ENCODE results near the gene POLR2J3.
"Not testable (repeated sequence)": the region's sequence is repeated elsewhere in the genome, so short reads cannot be mapped to it uniquely, and the experiment has no call there.

The POLR2J3 gene

GRCh38 chr7:102606848-102607247 lies 34.5 kb upstream of the POLR2J3 start:
- not testable (repeated sequence) for H3K27me3 ChIP-seq (ENCODE audit: insufficient read depth, low read length); H3K9ac ChIP-seq (ENCODE audit: low read depth, low read length); H3K36me3 ChIP-seq (ENCODE audit: insufficient read depth, low read depth, low read length); H3K27ac ChIP-seq (ENCODE audit: low read length); H3K4me1 ChIP-seq (ENCODE audit: insufficient read depth, low read length); H3K4me3 ChIP-seq (ENCODE audit: low read length); H3K9me3 ChIP-seq (ENCODE audit: insufficient read depth, low read depth, low read length)

GRCh38 chr7:102604431-102605145 lies 32.2 kb upstream of the POLR2J3 start:
- H3K27ac ChIP-seq (ENCODE audit: low read length); H3K4me1 ChIP-seq (ENCODE audit: insufficient read depth, low read length); H3K9ac ChIP-seq (ENCODE audit: low read depth, low read length); H3K9me3 ChIP-seq (ENCODE audit: insufficient read depth, low read depth, low read length); H3K27me3 ChIP-seq (ENCODE audit: insufficient read depth, low read length); H3K4me3 ChIP-seq (ENCODE audit: low read length); H3K36me3 ChIP-seq (ENCODE audit: insufficient read depth, low read depth, low read length): not testable (repeated sequence)

- H3K27ac ChIP-seq (ENCODE audit: low read length); H3K36me3 ChIP-seq (ENCODE audit: insufficient read depth, low read depth, low read length); H3K9me3 ChIP-seq (ENCODE audit: insufficient read depth, low read depth, low read length); H3K4me1 ChIP-seq (ENCODE audit: insufficient read depth, low read length); H3K4me3 ChIP-seq (ENCODE audit: low read length); H3K27me3 ChIP-seq (ENCODE audit: insufficient read depth, low read length); H3K9ac ChIP-seq (ENCODE audit: low read depth, low read length): not testable (repeated sequence)
Measured at GRCh38 chr7:102602317-102602716, 29.9 kb upstream of the POLR2J3 start.

GRCh38 chr7:102599699-102600098 lies 27.3 kb upstream of the POLR2J3 start:
- H3K36me3 ChIP-seq (ENCODE audit: insufficient read depth, low read depth, low read length); H3K9ac ChIP-seq (ENCODE audit: low read depth, low read length); H3K27me3 ChIP-seq (ENCODE audit: insufficient read depth, low read length); H3K27ac ChIP-seq (ENCODE audit: low read length); H3K9me3 ChIP-seq (ENCODE audit: insufficient read depth, low read depth, low read length); H3K4me3 ChIP-seq (ENCODE audit: low read length); H3K4me1 ChIP-seq (ENCODE audit: insufficient read depth, low read length): not testable (repeated sequence)

- not testable (repeated sequence) for H3K27ac ChIP-seq (ENCODE audit: low read length); H3K4me1 ChIP-seq (ENCODE audit: insufficient read depth, low read length); H3K27me3 ChIP-seq (ENCODE audit: insufficient read depth, low read length); H3K9me3 ChIP-seq (ENCODE audit: insufficient read depth, low read depth, low read length); H3K36me3 ChIP-seq (ENCODE audit: insufficient read depth, low read depth, low read length); H3K4me3 ChIP-seq (ENCODE audit: low read length); H3K9ac ChIP-seq (ENCODE audit: low read depth, low read length)
Measured at GRCh38 chr7:102596036-102596435, 23.7 kb upstream of the POLR2J3 start.

- H3K36me3 ChIP-seq (ENCODE audit: insufficient read depth, low read depth, low read length); H3K27ac ChIP-seq (ENCODE audit: low read length); H3K9ac ChIP-seq (ENCODE audit: low read depth, low read length); H3K4me3 ChIP-seq (ENCODE audit: low read length); H3K27me3 ChIP-seq (ENCODE audit: insufficient read depth, low read length); H3K9me3 ChIP-seq (ENCODE audit: insufficient read depth, low read depth, low read length); H3K4me1 ChIP-seq (ENCODE audit: insufficient read depth, low read length): not testable (repeated sequence)
Measured at GRCh38 chr7:102593637-102594334, 21.4 kb upstream of the POLR2J3 start.

GRCh38 chr7:102592477-102593019 lies 20.2 kb upstream of the POLR2J3 start:
- not testable (repeated sequence) for H3K27me3 ChIP-seq (ENCODE audit: insufficient read depth, low read length); H3K4me3 ChIP-seq (ENCODE audit: low read length); H3K4me1 ChIP-seq (ENCODE audit: insufficient read depth, low read length); H3K9me3 ChIP-seq (ENCODE audit: insufficient read depth, low read depth, low read length); H3K27ac ChIP-seq (ENCODE audit: low read length); H3K9ac ChIP-seq (ENCODE audit: low read depth, low read length); H3K36me3 ChIP-seq (ENCODE audit: insufficient read depth, low read depth, low read length)

GRCh38 chr7:102589857-102590256 lies 17.5 kb upstream of the POLR2J3 start:
- H3K4me1 ChIP-seq (ENCODE audit: insufficient read depth, low read length); H3K4me3 ChIP-seq (ENCODE audit: low read length); H3K27me3 ChIP-seq (ENCODE audit: insufficient read depth, low read length); H3K9me3 ChIP-seq (ENCODE audit: insufficient read depth, low read depth, low read length); H3K36me3 ChIP-seq (ENCODE audit: insufficient read depth, low read depth, low read length); H3K27ac ChIP-seq (ENCODE audit: low read length); H3K9ac ChIP-seq (ENCODE audit: low read depth, low read length): not testable (repeated sequence)

GRCh38 chr7:102583495-102583894 lies 11.1 kb upstream of the POLR2J3 start:
- not testable (repeated sequence) for H3K36me3 ChIP-seq (ENCODE audit: insufficient read depth, low read depth, low read length); H3K4me1 ChIP-seq (ENCODE audit: insufficient read depth, low read length); H3K27me3 ChIP-seq (ENCODE audit: insufficient read depth, low read length); H3K27ac ChIP-seq (ENCODE audit: low read length); H3K9me3 ChIP-seq (ENCODE audit: insufficient read depth, low read depth, low read length); H3K9ac ChIP-seq (ENCODE audit: low read depth, low read length); H3K4me3 ChIP-seq (ENCODE audit: low read length)

- H3K27ac ChIP-seq (ENCODE audit: low read length); H3K9me3 ChIP-seq (ENCODE audit: insufficient read depth, low read depth, low read length); H3K4me1 ChIP-seq (ENCODE audit: insufficient read depth, low read length); H3K36me3 ChIP-seq (ENCODE audit: insufficient read depth, low read depth, low read length); H3K4me3 ChIP-seq (ENCODE audit: low read length); H3K9ac ChIP-seq (ENCODE audit: low read depth, low read length); H3K27me3 ChIP-seq (ENCODE audit: insufficient read depth, low read length): not testable (repeated sequence)
Measured at GRCh38 chr7:102581722-102582121, 9.3 kb upstream of the POLR2J3 start.

GRCh38 chr7:102578486-102578885 lies 6.1 kb upstream of the POLR2J3 start:
- H3K27ac ChIP-seq (ENCODE audit: low read length); H3K4me3 ChIP-seq (ENCODE audit: low read length); H3K36me3 ChIP-seq (ENCODE audit: insufficient read depth, low read depth, low read length); H3K27me3 ChIP-seq (ENCODE audit: insufficient read depth, low read length); H3K4me1 ChIP-seq (ENCODE audit: insufficient read depth, low read length); H3K9me3 ChIP-seq (ENCODE audit: insufficient read depth, low read depth, low read length); H3K9ac ChIP-seq (ENCODE audit: low read depth, low read length): not testable (repeated sequence)
